Mesodermal cell (in vitro differentiated cells): ENCODE results near the gene CACNA2D4.

Experiments used
- H3K27ac ChIP-seq: 2 replicates; pipeline ENCODE4 v1.7.0; 2013; ENCODE audit warnings: mild to moderate bottlenecking, low read depth, low read length, moderate library complexity; ENCODE audit not compliant: severe bottlenecking
- H3K36me3 ChIP-seq: 2 replicates; pipeline ENCODE4 v1.7.1; 2013; ENCODE audit warnings: mild to moderate bottlenecking, low read length, moderate library complexity; ENCODE audit not compliant: control insufficient read depth, insufficient read depth
- H3K4me1 ChIP-seq: one replicate; pipeline ENCODE4 v1.7.1; 2013; ENCODE audit warnings: mild to moderate bottlenecking, low read length; ENCODE audit not compliant: insufficient read depth, control insufficient read depth, poor library complexity, severe bottlenecking
- H3K4me3 ChIP-seq: 2 replicates; pipeline ENCODE4 v1.7.0; 2013; ENCODE audit warnings: low read length, control low read depth, mild to moderate bottlenecking; ENCODE audit not compliant: insufficient read depth, poor library complexity, severe bottlenecking; ENCODE audit errors: extremely low read depth
- H3K9me3 ChIP-seq: 2 replicates; pipeline ENCODE4 v1.7.1; 2013; ENCODE audit warnings: mild to moderate bottlenecking, low read length, moderate library complexity; ENCODE audit not compliant: control insufficient read depth
- WGBS, 2 experiments: methylation state at CpG; one replicate each; pipeline ENCODE4 v1.1.5; 2013; ENCODE audit warnings: missing lambda C conversion rate in 2 of 2; ENCODE audit not compliant: insufficient coverage in 2 of 2; 5-methylcytosine and 5-hydroxymethylcytosine counted together

Gene CACNA2D4

GRCh38 chr12:1779783-1780182, 138.7 kb downstream of the CACNA2D4 start:
- Histone ChIP-seq H3K36me3 (peaks cover 33% of the 10 kb centered on the region), H3K9me3 (no peaks in the 10 kb centered on the region), H3K4me1 (peaks cover 37% of the 10 kb centered on the region), H3K27ac (no peak overlapping the region), H3K4me3 (no peak overlapping the region)
- WGBS, 2 experiments, result 67% methylated on average over 1 of the region's 1 CpG; no CpG with 5 or more reads in 1 of the 2 experiments

DNA sequence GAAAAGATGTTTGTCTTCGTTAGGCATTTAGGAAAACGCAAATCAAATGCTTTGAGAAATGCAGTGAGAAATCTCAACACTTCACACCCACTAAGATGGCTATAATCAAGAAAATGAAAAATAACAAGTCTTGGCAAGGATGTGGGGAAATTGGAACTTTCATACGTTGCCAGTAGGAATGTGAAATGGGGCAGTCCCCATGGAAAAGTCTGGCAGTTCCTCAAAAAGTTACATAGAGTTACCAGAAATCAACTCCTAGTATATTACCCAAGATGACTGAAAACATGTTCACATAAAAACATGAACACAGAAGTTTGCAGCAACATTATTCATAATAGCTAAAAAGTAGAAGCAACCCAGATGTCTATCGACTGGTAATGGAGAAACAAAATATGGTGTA, 139.5 kb downstream of the CACNA2D4 start:
- H3K36me3 ChIP-seq, result peaks cover 27% of the 10 kb centered on the region
- no peak overlapping the region for H3K4me3 ChIP-seq
- no peak overlapping the region for H3K27ac ChIP-seq
- H3K9me3 ChIP-seq, result no peaks in the 10 kb centered on the region
- 100% methylated on average over 2 of the region's 4 CpGs; no CpG with 5 or more reads in 1 of the 2 experiments for WGBS, 2 experiments
- peaks cover 40% of the 10 kb centered on the region for H3K4me1 ChIP-seq

- no peak overlapping the region for H3K4me3 ChIP-seq
- WGBS, 2 experiments, result 90 to 100% methylated on average over 2 of the region's 5 CpGs
- peaks cover 42% of the 10 kb centered on the region for H3K4me1 ChIP-seq
- H3K27ac ChIP-seq, result no peak overlapping the region
- no peaks in the 10 kb centered on the region for H3K9me3 ChIP-seq
- H3K36me3 ChIP-seq, result peaks cover 19% of the 10 kb centered on the region
These were observed 140.7 kb downstream of the CACNA2D4 start for GRCh38 chr12:1777798-1778197.

GRCh38 chr12:1776170-1776921, 142.1 kb downstream of the CACNA2D4 start:
- WGBS, 2 experiments, result 44 to 51% methylated on average over 1 to 4 of the region's 4 CpGs
- H3K27ac ChIP-seq, result peak overlapping the region; percentile 54
- H3K4me3 ChIP-seq, result no peak overlapping the region
- H3K4me1 ChIP-seq, result peaks cover 39% of the 10 kb centered on the region
- no peaks in the 10 kb centered on the region for H3K9me3 ChIP-seq
- H3K36me3 ChIP-seq, result peaks cover 19% of the 10 kb centered on the region

DNA sequence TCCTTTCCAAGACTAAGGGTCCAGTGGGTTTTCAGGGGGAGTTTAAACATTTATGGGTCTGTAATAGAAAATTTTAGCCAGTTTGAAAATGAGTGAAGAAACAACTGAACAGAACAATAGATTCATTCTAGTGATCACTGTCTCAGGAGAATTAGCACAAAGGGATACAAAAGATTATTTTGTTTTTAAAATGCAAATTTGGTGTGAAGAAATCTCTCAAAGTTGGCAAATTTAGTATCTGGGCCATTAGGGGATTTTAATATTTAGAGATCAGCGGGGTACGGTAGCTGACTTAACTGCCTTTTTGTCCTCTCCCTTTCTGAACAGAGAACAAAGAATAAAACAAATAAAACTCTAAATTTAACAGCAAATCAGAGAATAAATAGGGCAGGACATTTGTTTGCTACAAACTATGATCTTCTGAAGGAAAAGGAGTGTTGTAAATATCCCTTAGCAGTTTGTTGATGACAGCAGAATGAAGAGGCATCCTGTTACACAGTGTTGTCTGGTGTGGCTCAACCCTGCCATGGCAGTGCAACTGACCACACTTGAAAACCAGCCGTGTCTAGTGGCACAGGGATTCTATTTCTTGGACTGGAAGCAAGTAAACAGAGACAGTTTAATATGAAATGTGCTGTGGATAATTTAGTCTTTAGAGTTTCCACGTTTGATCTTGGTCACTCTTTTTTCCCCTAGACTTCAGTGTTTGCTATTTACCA, 144.4 kb downstream of the CACNA2D4 start:
- WGBS, 2 experiments, result 80 to 96% methylated on average over 1 to 2 of the region's 4 CpGs
- H3K4me3 ChIP-seq, result no peak overlapping the region
- H3K36me3 ChIP-seq, result peaks cover 11% of the 10 kb centered on the region
- no peaks in the 10 kb centered on the region for H3K9me3 ChIP-seq
- H3K4me1 ChIP-seq, result peaks cover 28% of the 10 kb centered on the region
- H3K27ac ChIP-seq, result peak overlapping the region; percentile 3

GRCh38 chr12:1769809-1770494, 148.5 kb downstream of the CACNA2D4 start:
- H3K4me1 ChIP-seq, result peaks cover 6% of the 10 kb centered on the region
- WGBS, 2 experiments, result 100% methylated on average over 2 of the region's 8 CpGs
- no peaks in the 10 kb centered on the region for H3K9me3 ChIP-seq
- H3K4me3 ChIP-seq, result no peak overlapping the region
- H3K36me3 ChIP-seq, result peaks cover 8% of the 10 kb centered on the region
- H3K27ac ChIP-seq, result no peak overlapping the region

- no peaks in the 10 kb centered on the region for H3K9me3 ChIP-seq
- no peak overlapping the region for H3K4me3 ChIP-seq
- no peaks in the 10 kb centered on the region for H3K4me1 ChIP-seq
- no CpG with 5 or more reads among the region's 1 CpG for WGBS, 2 experiments
- peaks cover 12% of the 10 kb centered on the region for H3K36me3 ChIP-seq
- H3K27ac ChIP-seq, result no peak overlapping the region
These were observed 149.8 kb downstream of the CACNA2D4 start for GRCh38 chr12:1768615-1769014.

GRCh38 chr12:1767407-1768090, 150.9 kb downstream of the CACNA2D4 start:
- no CpG with 5 or more reads among the region's 1 CpG for WGBS, 2 experiments
- Histone ChIP-seq H3K4me3 (no peak overlapping the region), H3K27ac (no peak overlapping the region), H3K9me3 (no peaks in the 10 kb centered on the region), H3K4me1 (no peaks in the 10 kb centered on the region), H3K36me3 (peaks cover 14% of the 10 kb centered on the region)

GRCh38 chr12:1766110-1766509, 152.3 kb downstream of the CACNA2D4 start:
- Histone ChIP-seq H3K4me3 (no peak overlapping the region), H3K4me1 (no peaks in the 10 kb centered on the region), H3K36me3 (peaks cover 18% of the 10 kb centered on the region), H3K9me3 (no peaks in the 10 kb centered on the region), H3K27ac (no peak overlapping the region)
- 71 to 100% methylated on average over 1 of the region's 1 CpG for WGBS, 2 experiments

DNA sequence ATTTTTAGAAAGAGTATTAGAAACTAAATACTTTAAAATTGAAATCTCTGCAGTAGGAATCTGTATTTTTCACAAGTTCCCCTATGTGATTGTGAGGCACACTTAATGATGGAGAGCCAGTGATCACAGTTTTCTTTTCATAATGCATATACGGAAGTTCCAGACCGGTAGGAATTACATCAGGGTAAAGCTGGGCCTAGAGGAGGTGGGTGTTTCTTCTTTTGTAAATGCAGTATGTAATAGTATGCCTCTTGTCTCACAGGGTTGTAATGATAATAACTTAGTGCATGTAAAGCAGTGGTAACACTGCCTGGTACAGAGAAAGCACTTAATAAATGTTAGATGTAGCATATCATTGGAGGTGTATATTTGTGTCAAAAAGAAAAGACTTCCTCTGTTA, 155.3 kb downstream of the CACNA2D4 start:
- peaks cover 11% of the 10 kb centered on the region for H3K36me3 ChIP-seq
- no peak overlapping the region for H3K27ac ChIP-seq
- H3K9me3 ChIP-seq, result no peaks in the 10 kb centered on the region
- WGBS, 2 experiments, result 95 to 100% methylated on average over 2 of the region's 2 CpGs
- H3K4me3 ChIP-seq, result no peak overlapping the region
- H3K4me1 ChIP-seq, result peaks cover 7% of the 10 kb centered on the region
